CD1c-positive myeloid dendritic cell (primary cell): ENCODE data around the gene ART1.
A peak's percentile ranks its signal among the peaks of the same experiment; 100 is the strongest.

Experiments used
- DNase-seq: peaks from one replicate; pipeline ENCODE4 v3.0.0-alpha.2; 2016; ENCODE audit errors: extremely low spot score

Gene ART1

DNA sequence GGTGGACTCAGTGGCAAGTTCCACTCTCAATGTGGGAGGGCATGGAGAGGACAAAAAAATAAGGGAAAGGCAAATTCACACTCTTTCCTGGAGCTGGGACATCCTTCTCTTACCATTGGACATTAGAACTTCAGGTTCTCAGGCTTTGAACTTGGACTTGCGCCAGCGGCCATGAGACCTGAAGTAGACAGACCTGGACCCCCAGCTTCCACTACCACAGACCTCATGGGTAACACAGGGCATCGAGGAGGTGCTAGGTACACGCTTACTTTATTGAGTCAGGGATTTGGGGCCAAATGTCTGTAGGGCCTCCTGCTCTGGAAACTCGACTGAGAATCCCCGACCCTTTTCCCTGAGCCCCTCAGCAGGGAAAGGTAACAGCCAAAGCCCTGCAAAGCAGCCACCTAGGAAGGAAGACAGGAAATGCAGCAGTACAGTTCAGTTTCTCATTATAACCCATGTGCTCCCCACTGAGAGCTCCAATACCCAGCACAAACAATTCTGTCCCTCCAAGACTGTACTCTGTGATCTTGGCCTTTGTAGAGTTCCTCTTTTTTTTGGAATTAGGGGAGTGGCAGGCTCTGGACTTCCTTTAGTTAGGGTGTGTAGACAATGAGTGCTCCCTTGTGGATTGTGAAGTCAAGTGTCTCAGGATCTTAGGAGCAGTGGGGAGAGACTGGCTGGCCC, 20.6 kb downstream of the ART1 start:
- peak; percentile 11 for DNase-seq

DNA sequence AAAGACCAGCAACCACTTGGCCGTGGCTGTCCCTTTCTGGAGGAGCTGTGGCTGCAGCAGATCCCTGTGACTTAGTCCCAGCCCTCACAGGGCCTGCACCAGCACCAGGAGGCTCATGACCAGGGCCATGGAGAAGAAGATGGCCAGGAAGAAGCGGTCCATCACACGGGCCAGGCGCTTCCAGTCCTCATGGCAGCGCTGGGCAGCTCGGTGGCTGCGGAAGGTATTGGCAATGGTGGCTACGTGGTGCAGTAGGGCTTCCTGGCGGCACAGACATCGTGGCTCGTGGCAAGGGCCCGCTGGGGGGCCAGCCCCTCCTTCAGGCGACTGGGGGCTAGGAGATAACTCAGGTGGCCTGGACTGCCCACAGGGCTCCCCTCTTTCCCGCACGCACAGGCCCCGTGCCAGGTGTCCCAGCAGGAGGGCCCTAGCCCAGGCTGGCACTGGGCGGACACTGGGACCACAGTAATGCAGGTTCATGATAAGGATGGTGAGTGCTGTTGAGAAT, 21.1 kb downstream of the ART1 start:
- no peak for DNase-seq

DNA sequence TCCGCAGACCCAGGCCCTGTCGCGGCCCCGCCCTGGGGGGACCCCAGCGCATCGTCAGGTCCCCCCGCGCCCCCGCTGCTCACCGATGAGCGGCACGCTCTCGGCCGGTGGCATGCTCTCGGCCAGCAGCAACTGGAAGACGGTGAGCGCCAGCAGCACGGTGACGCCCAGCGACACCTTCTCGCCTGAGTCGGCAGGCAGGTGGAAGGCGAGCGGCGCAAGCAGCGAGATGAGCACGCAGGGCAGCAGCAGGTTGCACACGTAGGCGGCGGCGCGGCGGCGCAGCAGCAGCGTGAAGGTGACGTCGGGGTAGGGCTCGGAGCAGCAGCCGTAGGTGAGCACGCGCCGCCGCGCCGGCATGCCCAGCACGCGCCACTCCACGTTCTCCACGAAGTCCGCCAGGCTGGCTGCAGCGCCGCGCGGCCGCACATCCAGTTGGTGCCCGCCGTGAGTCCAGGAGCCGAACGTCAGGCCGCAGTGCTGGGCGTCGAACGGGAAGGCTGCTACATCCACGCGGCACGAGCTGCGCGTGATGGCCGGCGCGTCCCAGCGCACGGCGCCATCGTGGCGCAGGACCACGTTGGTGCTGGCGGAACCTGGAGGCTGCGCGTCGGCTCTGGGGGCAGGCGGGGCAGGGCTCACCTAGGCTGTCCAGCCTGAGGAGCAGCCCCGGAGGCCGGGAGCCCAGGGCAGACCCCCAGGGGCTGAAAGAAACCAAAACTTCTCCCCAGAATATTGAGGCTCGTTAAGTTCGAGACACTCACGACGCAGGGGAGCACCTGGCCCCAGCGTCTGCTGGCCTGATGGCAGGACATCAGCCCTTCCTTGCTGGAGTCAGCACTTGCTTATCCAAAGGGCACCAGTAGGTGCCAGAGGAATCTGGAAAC, 22.5 kb downstream of the ART1 start:
- DNase-seq, result no peak

DNA sequence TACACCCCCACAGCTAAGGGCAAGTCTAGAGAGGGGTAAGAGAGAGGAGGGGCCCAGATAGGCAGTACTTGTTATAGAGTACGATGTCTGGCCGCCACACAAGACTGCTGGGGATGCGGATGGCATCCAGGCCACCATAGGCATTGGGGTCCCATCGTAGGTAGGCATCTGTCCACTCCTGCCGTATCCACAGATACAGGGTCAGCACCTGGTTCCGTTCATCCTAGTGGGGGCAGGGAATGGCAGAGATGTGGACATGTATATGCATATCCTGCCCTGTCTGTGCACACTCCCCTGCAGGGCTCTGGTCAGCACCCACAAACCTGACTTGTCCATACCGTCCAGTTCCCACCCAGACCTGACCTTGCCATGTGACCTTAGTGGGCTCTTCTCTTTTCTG, 24.2 kb downstream of the ART1 start:
- no peak for DNase-seq

DNA sequence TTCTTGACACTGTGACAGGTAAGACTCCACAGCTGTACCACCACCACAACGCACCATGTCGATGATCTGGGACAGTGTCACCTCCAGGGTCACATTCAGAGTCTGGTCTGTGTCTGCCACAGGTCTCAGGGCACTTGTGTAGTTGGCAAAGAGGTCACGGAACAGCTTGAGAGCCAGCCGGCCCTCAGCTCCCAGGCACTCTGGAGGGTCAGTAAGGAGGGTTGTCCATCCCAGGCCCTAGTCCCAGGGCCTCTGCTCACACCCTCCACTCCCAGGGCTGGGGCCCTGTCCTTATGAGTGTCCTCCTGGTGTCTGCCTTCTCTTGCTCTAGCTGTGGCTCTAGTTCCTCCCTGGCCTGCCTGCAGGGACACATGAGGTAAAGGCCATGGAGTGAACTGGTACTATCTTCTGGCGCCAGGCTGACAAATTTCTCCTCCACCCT, 24.8 kb downstream of the ART1 start:
- DNase-seq, result no peak

DNA sequence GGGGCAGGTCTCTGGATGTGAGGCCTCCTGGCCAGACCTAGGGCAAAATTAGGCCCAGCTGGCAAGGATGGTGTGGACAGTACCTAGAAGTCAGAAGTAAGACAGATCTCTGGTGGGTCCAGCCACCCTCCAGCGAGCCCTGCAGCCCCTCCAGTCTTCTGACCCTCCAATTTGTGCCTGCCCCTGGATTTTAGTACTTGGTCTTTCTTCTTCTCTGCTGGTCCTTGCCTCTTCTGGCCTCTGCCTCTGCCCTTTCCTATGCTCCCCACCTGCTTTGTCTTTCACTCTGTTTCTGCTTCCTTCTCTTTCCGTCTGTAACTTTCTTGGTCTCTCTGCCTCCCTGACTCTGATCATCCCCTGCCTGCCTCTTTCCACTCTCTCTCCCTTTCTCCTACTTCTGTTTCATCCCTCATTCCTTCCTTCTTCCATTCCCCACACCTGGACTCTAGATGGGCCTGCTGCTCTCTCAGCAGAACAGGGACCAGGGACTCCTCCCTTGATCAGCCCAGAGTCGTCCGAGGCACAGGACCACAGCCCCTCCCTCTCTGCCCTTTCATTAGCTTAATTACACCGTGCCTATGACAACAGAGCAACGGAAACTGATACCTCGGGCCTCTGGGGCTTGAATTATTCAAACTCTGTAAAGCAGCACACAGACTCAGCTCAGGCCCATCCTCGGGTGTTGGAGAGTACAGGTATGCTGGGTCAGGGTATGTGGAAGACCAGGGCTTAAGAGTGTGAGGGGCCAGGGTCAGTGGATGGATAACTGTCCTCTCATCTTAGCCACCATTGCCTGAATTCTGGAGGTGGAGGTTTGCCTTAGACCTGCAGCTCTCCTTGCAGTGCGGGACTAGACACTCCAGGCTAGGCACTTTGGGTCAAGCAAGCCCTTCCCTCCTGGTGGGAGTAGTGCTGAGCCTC, 26.7 kb downstream of the ART1 start, which contains the start of gene CHRNA10:
Gene CHRNA10 (minus strand): TSS at position 51 of the 921 bp plus-strand sequence. CDS start 72 bp downstream, outside the sequence.
- DNase-seq, result no peak

DNA sequence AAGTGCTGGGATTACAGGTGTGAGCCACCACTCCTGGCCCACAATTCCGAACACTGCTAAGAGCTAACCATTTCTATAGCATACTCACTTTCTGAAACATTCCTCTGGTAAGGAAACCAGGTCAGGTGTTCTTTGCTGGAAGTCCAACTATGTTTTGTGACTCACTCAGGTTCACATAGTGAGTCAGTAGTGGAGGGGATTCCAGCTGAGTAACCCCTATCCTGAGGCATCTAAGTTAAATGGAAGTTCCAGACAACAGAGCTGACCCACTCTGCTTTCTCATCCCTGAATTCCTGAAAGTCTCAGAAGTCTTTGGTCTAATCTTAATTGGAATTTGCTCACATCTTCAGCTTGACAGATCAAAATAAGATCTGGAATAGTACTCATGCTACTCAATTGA, 29.3 kb downstream of the ART1 start:
- no peak for DNase-seq

DNA sequence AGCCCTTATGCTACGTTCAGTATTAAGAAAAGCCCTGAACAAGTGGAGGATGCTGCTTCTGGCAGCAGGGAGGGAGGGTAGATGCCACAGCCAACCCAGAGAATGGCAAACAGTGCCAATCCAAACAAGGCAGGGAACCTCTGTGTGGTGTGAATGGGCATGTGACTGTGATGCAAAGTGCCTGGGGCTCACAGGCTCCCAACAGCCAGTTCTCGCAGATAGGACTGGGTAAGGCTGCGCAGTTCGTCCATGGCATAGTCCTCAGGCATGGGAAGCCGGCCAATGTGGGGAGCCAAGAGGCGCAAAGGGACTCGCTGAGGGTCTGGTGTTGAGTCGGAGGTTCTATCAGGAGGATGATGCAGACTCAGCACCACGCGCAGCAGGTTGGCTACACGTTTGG, 31.0 kb downstream of the ART1 start:
- no peak for DNase-seq

DNA sequence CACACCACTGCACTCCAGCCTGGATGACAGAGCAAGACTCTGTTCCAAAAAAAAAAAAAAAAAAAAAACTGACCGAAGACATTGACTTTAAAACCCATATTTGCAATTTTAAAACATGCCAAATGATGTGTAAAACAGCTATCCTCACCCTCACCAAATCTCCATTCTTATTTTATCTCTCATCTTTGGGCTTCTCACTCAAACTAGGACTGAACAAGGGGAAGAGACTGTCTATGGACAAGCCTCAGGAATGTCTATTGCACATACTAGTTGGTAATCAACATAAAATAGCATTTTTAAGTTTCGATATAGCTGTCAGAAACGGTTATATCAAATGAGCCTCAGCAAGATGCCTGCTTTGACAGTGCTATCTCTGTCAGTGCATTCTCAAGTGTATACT, 34.1 kb downstream of the ART1 start:
- no peak for DNase-seq

DNA sequence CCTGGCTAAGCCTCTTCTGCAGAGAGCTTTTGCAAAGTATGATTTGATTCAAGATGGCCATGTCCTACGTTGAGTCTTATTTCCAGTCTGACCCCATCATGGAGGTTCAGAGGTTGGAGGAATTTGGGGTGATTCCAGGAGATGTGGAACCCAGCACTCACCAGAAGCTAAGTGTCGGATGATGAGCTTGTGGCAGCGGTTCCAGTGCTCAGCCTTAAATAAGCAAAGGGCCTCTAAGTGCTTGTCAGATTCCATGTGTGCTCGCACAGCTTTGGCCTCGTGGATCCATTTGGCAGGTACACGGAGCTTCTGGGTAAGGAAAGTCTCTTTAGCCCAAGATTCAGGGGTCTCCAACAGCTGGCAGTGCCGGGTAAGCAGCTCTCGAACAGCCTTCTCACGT, 38.1 kb downstream of the ART1 start:
- no peak for DNase-seq

DNA sequence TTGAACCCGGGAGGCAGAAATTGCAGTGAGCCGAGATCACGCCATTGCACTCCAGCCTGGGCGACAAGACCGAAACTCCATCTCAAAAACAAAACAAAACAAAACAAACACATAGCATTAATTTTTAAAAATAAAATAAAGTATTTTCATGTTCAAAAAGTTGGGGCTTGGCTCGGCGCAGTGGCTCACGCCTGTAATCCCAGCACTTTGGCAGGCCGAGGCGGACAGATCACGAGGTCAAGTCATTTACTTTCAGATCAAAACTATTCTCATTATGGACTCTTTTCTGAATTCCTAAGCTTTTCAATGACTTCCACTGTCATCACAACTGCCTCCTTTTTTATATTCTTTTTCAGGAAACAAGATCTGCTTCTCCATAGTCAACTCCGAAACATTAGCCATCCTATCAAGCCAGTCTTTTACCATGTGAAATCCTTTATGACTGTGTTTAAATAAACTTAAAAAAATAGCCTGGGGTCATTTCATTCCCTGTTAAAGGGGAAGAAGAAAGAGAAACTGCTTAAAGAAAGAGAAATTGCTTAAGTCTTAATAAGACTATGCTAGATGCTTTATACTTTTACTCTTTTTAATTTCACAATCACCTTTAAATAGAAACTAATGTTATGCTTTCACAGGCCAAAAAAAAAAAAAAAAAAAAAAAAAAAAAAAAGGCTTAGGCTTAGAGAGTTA, 39.3 kb downstream of the ART1 start:
- no peak for DNase-seq

DNA sequence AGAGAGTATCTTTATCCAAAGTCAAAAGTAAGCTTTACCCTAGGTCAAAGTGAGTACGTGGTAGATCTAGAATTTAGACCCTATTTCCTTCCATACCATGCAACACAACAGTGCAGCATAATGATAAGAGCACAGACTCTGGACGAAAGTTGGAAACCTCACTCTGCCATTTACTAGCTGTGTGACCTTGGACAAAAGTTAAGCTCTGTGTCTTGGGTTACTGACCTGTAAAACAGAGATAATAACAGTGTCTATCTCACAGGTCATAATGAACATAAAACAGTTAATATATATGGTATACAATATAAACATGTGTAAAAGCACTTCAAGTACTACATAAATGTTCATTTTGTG, 39.9 kb downstream of the ART1 start:
- no peak for DNase-seq

DNA sequence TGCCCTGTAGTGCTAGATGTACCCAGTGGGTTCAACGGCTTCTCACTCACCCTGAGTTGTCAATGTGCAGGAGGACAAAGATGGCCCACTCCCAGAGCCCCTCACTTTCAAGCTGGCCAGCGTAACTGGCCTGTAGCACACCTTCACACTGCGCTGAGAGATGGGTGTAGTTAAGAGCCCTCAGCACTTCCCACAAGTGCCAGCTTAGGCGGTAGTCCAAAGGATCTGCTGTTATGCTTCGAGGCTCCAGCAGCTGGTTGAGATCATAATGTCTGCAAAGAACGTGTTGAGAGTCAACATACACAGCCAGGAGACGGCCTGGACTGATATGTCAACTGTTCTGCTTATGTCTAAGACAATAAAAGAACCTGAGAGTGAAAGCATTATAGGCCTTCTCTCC, 41.0 kb downstream of the ART1 start:
- DNase-seq, result no peak

DNA sequence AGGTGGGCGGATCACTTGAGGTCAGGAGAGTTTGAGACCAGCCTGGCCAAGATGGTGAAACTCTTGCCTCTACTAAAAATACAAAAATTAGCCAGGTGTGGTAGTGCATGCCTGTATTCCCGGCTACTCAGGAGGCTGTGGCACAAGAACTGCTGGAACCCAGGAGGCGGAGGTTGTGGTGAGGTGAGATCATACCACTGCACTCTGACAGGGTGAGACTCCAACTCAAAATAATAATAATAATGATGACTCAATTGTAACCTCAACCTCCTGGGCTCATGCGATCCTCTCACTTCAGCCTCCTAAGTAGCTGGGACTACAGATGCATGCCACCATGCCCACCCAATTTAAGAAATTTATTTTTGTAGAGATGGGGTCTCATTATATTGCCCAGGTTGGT, 41.8 kb downstream of the ART1 start:
- DNase-seq, result no peak

DNA sequence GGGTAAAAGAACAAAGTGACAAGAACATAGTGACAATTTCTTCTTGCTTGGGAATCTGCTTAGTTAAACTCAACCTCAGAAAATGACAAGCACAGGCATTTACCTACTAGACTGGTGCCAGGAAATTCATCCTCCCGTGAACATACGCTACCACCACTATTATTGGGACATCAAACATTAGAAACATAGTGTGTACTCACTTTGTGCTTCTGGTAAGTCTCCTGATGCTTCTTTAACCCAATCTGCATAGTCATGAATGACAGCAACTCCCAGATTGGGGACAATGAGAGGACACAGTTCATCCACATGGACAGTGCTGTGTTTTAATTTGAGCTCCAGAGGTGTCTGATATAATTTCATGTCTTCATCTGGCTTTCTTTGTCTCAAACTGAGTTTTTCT, 55.5 kb downstream of the ART1 start:
- no peak for DNase-seq

DNA sequence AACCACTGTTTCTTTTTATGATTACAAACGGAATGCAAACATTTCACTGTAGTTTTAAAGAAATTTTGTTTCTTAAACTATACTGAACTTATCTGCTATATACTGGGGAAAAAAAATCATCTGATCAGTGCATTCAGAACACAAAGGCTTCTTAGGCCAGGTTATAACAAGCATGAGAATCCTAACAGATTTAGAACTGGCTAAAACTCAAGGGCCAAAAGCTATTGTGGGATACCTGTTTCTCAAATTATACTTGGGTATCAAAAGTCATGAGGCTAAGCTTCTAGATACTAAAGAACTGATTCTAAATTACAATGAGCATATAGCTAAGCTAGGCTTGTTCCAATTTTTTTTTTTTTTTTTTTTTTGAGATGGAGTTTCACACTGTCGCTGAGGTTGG, 56.0 kb downstream of the ART1 start:
- no peak for DNase-seq

DNA sequence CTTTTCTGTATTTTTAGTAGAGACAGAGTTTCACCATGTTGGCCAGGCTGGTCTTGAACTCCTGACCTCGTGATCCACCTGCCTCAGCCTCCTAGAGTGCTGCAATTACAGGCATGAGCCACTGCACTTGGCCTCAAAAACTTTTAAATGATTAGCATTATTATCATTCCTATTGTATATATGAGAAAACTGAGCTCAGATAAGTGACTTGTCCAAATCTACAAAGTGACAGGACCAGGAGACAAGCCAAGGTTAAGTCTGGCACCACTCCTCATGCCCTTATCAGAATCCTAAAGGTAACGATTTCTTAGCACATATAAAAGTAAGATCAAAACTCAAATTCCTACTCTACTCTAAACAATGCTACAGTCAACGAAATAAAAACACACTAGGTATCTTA, 58.5 kb downstream of the ART1 start:
- no peak for DNase-seq

DNA sequence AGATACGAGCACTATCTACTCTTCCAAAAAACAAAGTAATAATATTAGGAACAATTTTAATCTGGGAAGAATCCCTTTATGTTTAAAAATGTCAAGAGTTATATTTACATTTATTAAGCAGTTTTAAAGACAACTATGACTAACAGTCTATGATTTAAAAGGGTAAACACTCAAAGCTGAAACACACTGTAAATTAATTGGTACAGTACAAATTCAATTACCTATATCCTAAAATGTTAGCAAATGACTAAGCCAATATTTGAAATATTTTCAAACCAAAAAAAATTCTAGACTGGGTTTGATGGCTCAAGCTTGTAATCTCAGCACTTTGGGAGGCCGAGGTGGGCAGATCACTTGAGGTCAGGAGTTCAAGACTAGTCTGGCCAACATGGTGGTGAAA, 62.2 kb downstream of the ART1 start:
- no peak for DNase-seq

DNA sequence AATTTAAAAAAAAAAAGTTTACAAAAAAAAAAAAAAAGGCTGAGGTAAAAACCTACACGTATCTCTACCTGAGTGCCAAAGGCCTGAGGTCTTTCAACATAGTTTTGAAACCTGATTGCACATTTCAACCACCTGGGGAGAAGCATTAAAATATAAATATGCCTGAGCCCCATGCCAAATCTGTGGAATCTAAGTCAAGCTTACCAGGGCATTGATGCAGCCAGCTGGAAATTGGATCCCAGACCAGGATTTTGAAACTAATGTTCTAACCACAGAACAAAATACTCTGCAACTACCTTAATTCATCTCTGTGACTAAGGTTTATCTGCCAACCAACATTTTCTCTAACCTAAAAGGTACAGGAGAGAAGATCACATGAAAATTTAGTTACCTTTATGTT, 65.0 kb downstream of the ART1 start:
- DNase-seq, result no peak

DNA sequence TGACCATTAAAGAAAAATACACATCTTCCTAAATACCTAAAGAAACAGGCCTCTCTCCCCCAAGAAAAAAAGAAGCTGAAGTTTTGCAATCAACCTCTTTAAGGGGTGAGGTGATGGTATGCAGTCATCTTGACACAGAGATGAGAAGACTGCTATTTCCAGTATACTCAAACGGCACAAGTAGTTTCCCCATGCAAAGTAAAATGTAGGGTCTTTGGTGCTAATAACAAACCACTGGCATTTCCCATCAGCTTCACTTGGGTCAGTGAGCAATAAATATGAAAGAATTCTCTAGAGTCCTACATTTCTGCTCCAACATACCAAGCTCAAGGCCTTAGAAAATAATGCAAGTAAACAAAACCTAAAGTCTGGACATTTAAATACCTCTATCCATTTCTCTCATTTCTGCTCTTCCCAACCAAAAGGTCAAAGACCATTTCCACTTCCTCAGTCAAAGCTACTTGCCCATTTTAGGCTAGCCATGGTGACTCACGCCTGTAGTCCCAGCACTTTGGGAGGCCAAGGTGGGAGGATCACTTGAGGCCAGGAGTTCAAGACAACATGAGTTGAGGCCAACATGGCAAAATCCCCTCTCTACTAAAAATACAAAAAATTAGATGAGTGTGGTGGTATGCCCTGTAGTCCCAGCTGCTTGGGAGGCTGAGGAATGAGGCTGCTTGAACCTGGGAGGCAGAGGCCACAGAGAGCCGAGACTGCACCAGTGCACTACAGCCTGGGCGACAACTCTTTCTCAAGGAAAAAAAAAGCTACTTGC, 65.7 kb downstream of the ART1 start:
- peak; percentile 7 for DNase-seq

DNA sequence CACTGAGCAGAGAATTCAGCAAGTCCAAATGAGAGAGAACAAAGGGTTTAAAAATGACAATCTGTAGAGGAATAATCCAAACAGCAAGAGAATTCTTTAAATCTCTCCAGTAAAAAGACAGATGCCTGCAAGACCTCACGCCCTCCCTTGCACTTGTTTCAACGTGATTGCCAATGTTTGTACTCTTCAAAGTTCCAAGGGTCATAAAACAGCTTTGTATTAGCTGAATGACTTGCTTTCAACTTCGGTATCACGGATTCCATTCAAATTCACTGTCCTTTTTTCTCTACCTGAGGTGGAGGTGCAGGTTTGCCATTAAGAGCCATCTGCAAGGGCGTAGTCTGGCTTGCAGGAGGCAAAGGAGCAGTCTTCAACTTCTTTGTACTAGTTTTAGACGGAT, 67.3 kb downstream of the ART1 start:
- no peak for DNase-seq
